ENCODE data around the gene SLC39A7.

DNA sequence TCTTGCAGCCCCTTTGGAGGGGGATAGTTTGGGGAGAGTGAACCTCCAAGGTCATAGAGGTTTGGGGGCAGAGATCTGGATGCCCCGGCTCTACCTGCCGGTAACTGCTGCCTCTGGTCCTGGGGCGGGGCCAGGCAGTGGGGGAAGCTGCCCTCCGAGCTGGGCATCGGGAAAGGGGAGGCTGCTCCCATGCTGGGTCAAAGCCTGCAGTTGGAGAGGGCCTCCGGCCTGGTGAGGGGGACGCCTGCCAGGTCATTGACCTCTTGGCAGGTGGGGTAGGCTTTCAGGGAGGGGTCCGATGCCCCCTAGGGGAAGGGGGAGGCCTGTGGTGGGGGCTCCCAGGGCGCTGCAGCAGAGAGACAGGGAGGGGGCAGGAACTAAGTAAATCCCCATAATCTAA lies 15.5 kb upstream of the SLC39A7 start:
- TF ChIP-seq POLR2A (IDR thresholded peaks at IDR 0.05): no peak
- TF ChIP-seq, protein P1, sequence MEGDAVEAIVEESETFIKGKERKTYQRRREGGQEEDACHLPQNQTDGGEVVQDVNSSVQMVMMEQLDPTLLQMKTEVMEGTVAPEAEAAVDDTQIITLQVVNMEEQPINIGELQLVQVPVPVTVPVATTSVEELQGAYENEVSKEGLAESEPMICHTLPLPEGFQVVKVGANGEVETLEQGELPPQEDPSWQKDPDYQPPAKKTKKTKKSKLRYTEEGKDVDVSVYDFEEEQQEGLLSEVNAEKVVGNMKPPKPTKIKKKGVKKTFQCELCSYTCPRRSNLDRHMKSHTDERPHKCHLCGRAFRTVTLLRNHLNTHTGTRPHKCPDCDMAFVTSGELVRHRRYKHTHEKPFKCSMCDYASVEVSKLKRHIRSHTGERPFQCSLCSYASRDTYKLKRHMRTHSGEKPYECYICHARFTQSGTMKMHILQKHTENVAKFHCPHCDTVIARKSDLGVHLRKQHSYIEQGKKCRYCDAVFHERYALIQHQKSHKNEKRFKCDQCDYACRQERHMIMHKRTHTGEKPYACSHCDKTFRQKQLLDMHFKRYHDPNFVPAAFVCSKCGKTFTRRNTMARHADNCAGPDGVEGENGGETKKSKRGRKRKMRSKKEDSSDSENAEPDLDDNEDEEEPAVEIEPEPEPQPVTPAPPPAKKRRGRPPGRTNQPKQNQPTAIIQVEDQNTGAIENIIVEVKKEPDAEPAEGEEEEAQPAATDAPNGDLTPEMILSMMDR (IDR thresholded peaks at IDR 0.05): no peak

All from upper lobe of left lung (tissue), 4 donors.